HEK293 (cell line): ENCODE data around the gene ADAM33.

Experiments
- CTCF ChIA-PET: fragments of 350-600 bp; formaldehyde crosslinking; extraction: SDS; loops from one replicate; lab custom pipeline; 2021; ENCODE audit warnings: antibody characterized with exemption; lab: Yijun Ruan, JAX
- POLR2A ChIA-PET: fragments of 300-600 bp; formaldehyde crosslinking; extraction: SDS; loops from one replicate; lab custom pipeline; 2020; ENCODE audit warnings: antibody characterized with exemption, inconsistent platforms; lab: Yijun Ruan, JAX
- H3K27ac ChIP-seq: fragments of 200-500 bp; sonication (Bioruptor generic); 2 replicates; pipeline ENCODE4 v1.5.1; 2014; ENCODE audit warnings: low read depth, low read length, control low read depth, inconsistent platforms; ENCODE audit errors: extremely low read depth
- H3K36me3 ChIP-seq, 2 experiments: fragments of 200-500 bp in 1 of 2; sonication (Bioruptor generic) in 1 of 2; 1 replicate in 1 of 2; 2 replicates in 1 of 2; pipeline ENCODE4 v1.5.1; 2014 to 2017; ENCODE audit warnings: inconsistent platforms in 2 of 2, low read length in 2 of 2; ENCODE audit not compliant: control insufficient read depth in 2 of 2, insufficient read depth in 1 of 2
- H3K4me1 ChIP-seq: fragments of 200-500 bp; sonication (Bioruptor generic); 2 replicates; pipeline ENCODE4 v1.5.1; 2014; ENCODE audit warnings: mild to moderate bottlenecking, low read length, inconsistent platforms; ENCODE audit not compliant: control insufficient read depth, insufficient read depth
- H3K4me3 ChIP-seq: 2 replicates; pipeline ENCODE4 v1.5.1; 2011; ENCODE audit warnings: low read depth, mild to moderate bottlenecking, control low read depth, low read length, moderate library complexity
- H3K9me3 ChIP-seq: fragments of 200-500 bp; sonication (Bioruptor generic); 2 replicates; pipeline ENCODE4 v1.5.1; 2014; ENCODE audit warnings: low read depth, low read length, inconsistent platforms; ENCODE audit not compliant: control insufficient read depth, insufficient read depth
- EGR2 ChIP-seq: fragments of 450-650 bp; formaldehyde crosslinking; IDR thresholded peaks from 2 replicates; pipeline ENCODE4 v1.5.1; 2016; ENCODE audit warnings: low read depth, missing biosample characterization, missing genetic modification characterization
- ELK4 ChIP-seq: IDR thresholded peaks from 2 replicates; pipeline ENCODE4 v1.6.1; 2011; ENCODE audit warnings: mild to moderate bottlenecking, low read depth, low read length, borderline replicate concordance
- FEZF1 ChIP-seq: fragments of 450-650 bp; formaldehyde crosslinking; IDR thresholded peaks from 2 replicates; pipeline ENCODE4 v1.5.1; 2016; ENCODE audit warnings: missing biosample characterization, missing genetic modification characterization
- OVOL3 ChIP-seq: fragments of 450-650 bp; formaldehyde crosslinking; IDR thresholded peaks from 2 replicates; pipeline ENCODE4 v1.5.1; 2016; ENCODE audit warnings: missing biosample characterization, missing genetic modification characterization
- PATZ1 ChIP-seq: fragments of 450-650 bp; formaldehyde crosslinking; IDR thresholded peaks from 2 replicates; pipeline ENCODE4 v1.5.1; 2016; ENCODE audit warnings: missing biosample characterization, missing genetic modification characterization
- PRDM1 ChIP-seq: fragments of 450-650 bp; formaldehyde crosslinking; IDR thresholded peaks from 2 replicates; pipeline ENCODE4; 2016; ENCODE audit warnings: missing biosample characterization, missing genetic modification characterization
- REST ChIP-seq: fragments of 450-650 bp; formaldehyde crosslinking; IDR thresholded peaks from 2 replicates; pipeline ENCODE4 v1.5.1; 2016; ENCODE audit warnings: missing biosample characterization, missing genetic modification characterization
- SALL2 ChIP-seq: fragments of 450-650 bp; formaldehyde crosslinking; IDR thresholded peaks from 2 replicates; pipeline ENCODE4 v1.5.0; 2017; ENCODE audit warnings: missing biosample characterization, mild to moderate bottlenecking, missing genetic modification characterization, borderline replicate concordance
- TSHZ1 ChIP-seq: fragments of 450-650 bp; formaldehyde crosslinking; IDR thresholded peaks from 2 replicates; pipeline ENCODE4 v1.5.1; 2016; ENCODE audit warnings: missing biosample characterization, missing genetic modification characterization, borderline replicate concordance
- YY1 ChIP-seq: fragments of 450-650 bp; formaldehyde crosslinking; IDR thresholded peaks from 2 replicates; pipeline ENCODE4 v1.5.1; 2018; ENCODE audit warnings: missing biosample characterization, missing genetic modification characterization
- ZBTB11 ChIP-seq: fragments of 450-650 bp; formaldehyde crosslinking; conservative IDR thresholded peaks from 2 replicates; pipeline ENCODE4 v1.5.1; 2016; ENCODE audit warnings: low read depth, missing biosample characterization, missing genetic modification characterization
- ZBTB7A ChIP-seq: fragments of 450-650 bp; formaldehyde crosslinking; IDR thresholded peaks from 2 replicates; pipeline ENCODE4 v1.5.1; 2016; ENCODE audit warnings: low read depth, missing biosample characterization, missing genetic modification characterization
- ZIC2 ChIP-seq: fragments of 450-650 bp; formaldehyde crosslinking; IDR thresholded peaks from 2 replicates; pipeline ENCODE4 v1.5.1; 2016; ENCODE audit warnings: missing biosample characterization, missing genetic modification characterization
- ZNF132 ChIP-seq: fragments of 450-650 bp; formaldehyde crosslinking; IDR thresholded peaks from 2 replicates; pipeline ENCODE4 v1.5.1; 2017; ENCODE audit warnings: missing biosample characterization, missing genetic modification characterization, borderline replicate concordance
- ZNF175 ChIP-seq: fragments of 450-650 bp; formaldehyde crosslinking; IDR thresholded peaks from 2 replicates; pipeline ENCODE4 v1.5.1; 2016; ENCODE audit warnings: missing biosample characterization, missing genetic modification characterization
- ZNF184 ChIP-seq: fragments of 450-650 bp; IDR thresholded peaks from 2 replicates; pipeline ENCODE4 v1.5.1; 2018; ENCODE audit warnings: missing biosample characterization, mild to moderate bottlenecking, missing genetic modification characterization
- ZNF2 ChIP-seq: fragments of 450-650 bp; formaldehyde crosslinking; IDR thresholded peaks from 2 replicates; pipeline ENCODE4 v1.5.1; 2016; ENCODE audit warnings: missing biosample characterization, missing genetic modification characterization
- ZNF221 ChIP-seq: fragments of 450-650 bp; formaldehyde crosslinking; IDR thresholded peaks from 2 replicates; pipeline ENCODE4 v1.5.1; 2017; ENCODE audit warnings: missing biosample characterization, missing genetic modification characterization, borderline replicate concordance
- ZNF24 ChIP-seq: fragments of 450-650 bp; formaldehyde crosslinking; IDR thresholded peaks from 2 replicates; pipeline ENCODE4 v1.5.1; 2016; ENCODE audit warnings: missing biosample characterization, missing genetic modification characterization
- ZNF391 ChIP-seq: fragments of 450-650 bp; formaldehyde crosslinking; IDR thresholded peaks from 2 replicates; pipeline ENCODE4 v1.5.1; 2016; ENCODE audit warnings: low read depth, missing biosample characterization, missing genetic modification characterization, borderline replicate concordance
- ZNF585B ChIP-seq: fragments of 450-650 bp; formaldehyde crosslinking; IDR thresholded peaks from 2 replicates; pipeline ENCODE4 v1.5.1; 2016; ENCODE audit warnings: missing biosample characterization, missing genetic modification characterization
- ZNF654 ChIP-seq: fragments of 450-650 bp; formaldehyde crosslinking; IDR thresholded peaks from 2 replicates; pipeline ENCODE4 v1.5.1; 2016; ENCODE audit warnings: low read depth, missing biosample characterization, missing genetic modification characterization
- ZNF658 ChIP-seq: fragments of 450-650 bp; formaldehyde crosslinking; IDR thresholded peaks from 2 replicates; pipeline ENCODE4; 2016; ENCODE audit warnings: missing biosample characterization, missing genetic modification characterization
- ZNF837 ChIP-seq: fragments of 450-650 bp; formaldehyde crosslinking; IDR thresholded peaks from 2 replicates; pipeline ENCODE4 v1.5.1; 2016; ENCODE audit warnings: missing biosample characterization, missing genetic modification characterization
- ZNF843 ChIP-seq: fragments of 450-650 bp; formaldehyde crosslinking; IDR thresholded peaks from 2 replicates; pipeline ENCODE4 v1.5.1; 2016; ENCODE audit warnings: missing biosample characterization, missing genetic modification characterization

The ADAM33 gene

GRCh38 chr20:3631534-3631933 lies 50.3 kb downstream of the ADAM33 start (continued):
- TF ChIP-seq ELK4 (no peak), ZNF837 (no peak), PATZ1 (no peak), ZNF132 (no peak), FEZF1 (no peak), YY1 (tag by site-specific recombination) (no peak), REST (tag by site-specific recombination) (no peak), OVOL3 (tag by site-specific recombination) (no peak)

GRCh38 chr20:3630429-3630828 lies 51.4 kb downstream of the ADAM33 start:
- H3K4me3 ChIP-seq = no peak overlapping the region
- no peaks in the 10 kb centered on the region for H3K4me1 ChIP-seq
- CTCF ChIA-PET = interaction anchor here (0.6 to 1.6 kb wide), 4 partner anchors 25 to 81 kb away, joined by 3 to 5 read pairs (median 3); no protein-coding TSS in a partner anchor
- POLR2A ChIA-PET = no interaction called here
- peaks cover 0 to 5% of the 10 kb centered on the region in 2 experiments; a peak in 2 of 3 replicates for H3K36me3 ChIP-seq
- no peaks in the 10 kb centered on the region for H3K9me3 ChIP-seq
- H3K27ac ChIP-seq = no peak overlapping the region
- TF ChIP-seq ZNF843 (tag by site-specific recombination) (no peak), ZNF184 (no peak), ZNF175 (tag by site-specific recombination) (no peak), ZNF654 (tag by site-specific recombination) (no peak), TSHZ1 (tag by site-specific recombination) (no peak), SALL2 (tag by site-specific recombination) (no peak), PRDM1 (tag by site-specific recombination) (no peak), ZNF2 (tag by site-specific recombination) (no peak), ZIC2 (tag by site-specific recombination) (no peak), ZNF658 (no peak), EGR2 (no peak), ZNF585B (tag by site-specific recombination) (no peak), ZBTB7A (tag by site-specific recombination) (no peak), ZNF391 (tag by site-specific recombination) (no peak), ZNF24 (tag by site-specific recombination) (no peak), ZNF221 (no peak), ZBTB11 (no peak)
